GM18511 (cell line): Measurements from ENCODE around the gene PCBD2.
A peak's percentile ranks its signal among the peaks of the same experiment; 100 is the strongest.
"Not testable (repeated sequence)": the region's sequence is repeated elsewhere in the genome, so short reads cannot be mapped to it uniquely, and the experiment has no call there.

Source experiments
- ATAC-seq: cut with Tn5 transposase; IDR thresholded peaks from one replicate; pipeline ENCODE4 v1.9.1; 2021; ENCODE audit warnings: mild to moderate bottlenecking, moderate library complexity; ENCODE audit not compliant: unreplicated experiment

PCBD2 gene

DNA sequence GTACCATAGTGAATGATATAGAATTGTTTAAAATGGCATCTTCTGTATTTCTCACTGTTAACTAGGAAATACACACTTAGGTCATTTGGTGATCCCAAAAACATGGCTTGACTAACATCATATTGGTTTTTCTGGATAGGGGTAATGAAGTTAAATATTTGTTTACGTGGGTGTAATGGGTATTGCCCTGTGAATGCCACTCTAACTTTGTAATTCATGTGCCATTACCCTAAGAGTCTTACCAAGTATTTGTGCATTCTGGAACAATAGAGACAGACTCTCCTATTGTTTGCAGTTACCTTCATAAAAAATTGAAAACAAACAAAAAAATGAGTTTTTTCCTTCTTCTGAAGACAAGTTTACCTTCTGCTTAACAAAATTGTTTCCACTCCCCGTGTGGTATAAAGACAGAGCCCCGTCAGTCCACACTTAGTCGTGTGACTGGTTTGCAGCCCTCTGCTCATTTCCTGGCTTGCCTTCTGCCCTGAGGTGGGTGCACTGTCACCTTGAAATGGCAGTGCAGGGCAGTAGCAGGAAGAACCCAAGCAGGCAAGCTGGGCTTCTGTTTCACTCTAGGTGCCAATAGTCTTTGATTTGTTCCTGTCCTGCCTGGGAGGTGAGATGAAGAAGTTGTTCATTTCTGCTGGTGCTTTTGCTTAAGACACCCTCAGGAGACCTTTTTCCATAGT, 53.1 kb downstream of the PCBD2 start:
- ATAC-seq, result no peak

DNA sequence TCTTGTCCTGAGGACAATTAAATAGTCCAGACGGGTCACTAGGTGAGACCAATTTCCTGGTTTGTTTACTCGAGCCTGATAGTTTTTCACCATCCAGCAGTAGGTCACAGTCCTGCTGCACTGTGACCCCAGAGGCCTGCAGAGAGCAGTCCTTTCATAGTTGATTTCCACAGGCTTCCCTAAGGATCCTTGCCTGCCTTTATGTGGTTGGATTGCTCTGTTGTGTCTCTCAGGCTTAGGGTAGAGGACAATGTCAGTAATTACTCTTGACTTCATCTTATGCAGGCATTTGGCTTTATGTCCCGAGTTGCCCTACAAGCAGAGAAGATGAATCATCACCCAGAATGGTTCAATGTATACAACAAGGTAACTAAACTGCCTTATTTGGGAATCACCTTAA, 53.8 kb downstream of the PCBD2 start:
- ATAC-seq, result no peak

DNA sequence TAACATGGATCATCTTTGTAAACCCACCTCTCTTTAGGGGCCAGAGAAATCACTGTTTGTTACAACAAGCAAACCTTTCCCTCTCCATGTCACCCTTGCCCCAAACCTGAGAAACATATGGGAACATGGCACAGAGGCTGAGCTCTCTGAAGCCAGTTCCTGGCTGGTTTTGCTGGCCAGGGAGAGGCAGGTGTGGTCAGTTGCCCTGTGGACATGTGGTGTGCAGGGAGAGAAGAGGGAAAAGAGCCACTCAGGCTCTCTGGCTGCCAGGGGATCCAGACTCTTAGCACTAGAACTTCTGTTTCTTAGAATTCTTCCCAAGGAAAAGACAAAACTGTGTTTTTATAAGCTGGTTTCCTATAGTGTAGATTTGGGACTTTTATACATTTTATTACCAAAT, 58.2 kb downstream of the PCBD2 start:
- no peak for ATAC-seq

DNA sequence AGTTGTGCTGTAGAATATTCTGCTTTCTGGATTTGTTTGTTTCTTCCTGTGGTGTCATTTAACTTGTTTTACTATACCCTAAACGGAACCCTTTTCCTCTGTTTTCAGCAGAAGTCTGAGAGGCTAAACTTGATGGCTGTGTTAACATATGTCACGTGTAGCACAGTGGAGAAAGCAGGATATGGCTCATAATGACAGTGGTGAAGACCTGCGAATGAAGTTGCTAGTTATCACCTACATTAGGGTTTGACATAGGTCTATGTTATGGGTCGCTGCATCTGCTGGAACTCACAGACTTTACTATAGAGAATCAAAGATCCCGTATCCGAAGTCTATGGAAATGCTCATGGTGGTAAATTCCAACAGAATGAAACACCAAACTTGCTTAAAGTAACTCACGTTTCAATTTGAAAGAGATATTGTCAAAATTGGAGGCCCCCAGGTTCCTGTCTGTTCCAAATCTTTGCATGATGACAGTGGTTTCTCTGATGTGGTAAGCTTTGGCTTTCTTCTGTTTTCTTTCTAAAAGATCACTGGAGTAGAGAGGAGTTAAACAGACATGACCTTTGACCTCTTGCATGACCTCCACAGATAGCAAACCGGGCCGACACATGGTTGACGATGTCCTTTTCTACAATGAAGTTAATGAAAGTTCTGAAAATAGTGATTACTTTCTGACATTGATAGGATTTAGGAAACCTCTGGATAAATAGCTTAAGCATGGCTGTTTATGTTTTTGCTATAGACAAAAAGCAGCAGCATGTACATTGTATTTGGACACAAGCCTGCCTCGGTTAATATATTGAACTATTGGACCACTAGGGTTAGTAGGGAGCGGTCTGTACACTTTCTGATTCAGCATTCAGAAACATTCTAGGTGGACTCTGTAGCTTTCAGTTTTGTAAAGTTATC, 59.7 kb downstream of the PCBD2 start:
- ATAC-seq, result no peak

- ATAC-seq, result no peak
Observed at GRCh38 chr5:134965271-134965825, 60.4 kb downstream of the PCBD2 start.

- ATAC-seq, result no peak
Observed at GRCh38 chr5:134967607-134968006, 62.7 kb downstream of the PCBD2 start, which contains the start of gene CATSPER3. Gene CATSPER3, plus strand, starts transcription at chr5:134967907. Its CDS starts 85 bp downstream, at chr5:134967992.

DNA sequence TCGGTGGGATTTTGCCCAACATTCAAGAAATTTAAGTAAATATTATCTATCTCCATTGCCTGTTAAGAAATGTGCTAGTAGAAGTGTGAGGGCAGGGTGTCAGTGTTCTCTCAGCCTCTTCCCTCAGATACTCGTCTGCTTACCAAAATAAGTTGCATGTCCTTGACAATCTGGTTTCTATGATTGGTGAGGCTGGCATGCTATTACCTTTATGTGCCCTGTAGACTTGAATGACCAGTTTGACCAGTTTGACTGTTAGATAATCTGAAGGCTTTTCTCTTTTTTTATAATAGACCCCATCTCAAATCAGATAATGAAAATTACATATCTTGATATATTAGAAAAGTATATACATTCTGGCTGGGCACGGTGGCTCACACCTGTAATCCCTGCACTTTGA, 63.1 kb downstream of the PCBD2 start:
- ATAC-seq, result no peak

DNA sequence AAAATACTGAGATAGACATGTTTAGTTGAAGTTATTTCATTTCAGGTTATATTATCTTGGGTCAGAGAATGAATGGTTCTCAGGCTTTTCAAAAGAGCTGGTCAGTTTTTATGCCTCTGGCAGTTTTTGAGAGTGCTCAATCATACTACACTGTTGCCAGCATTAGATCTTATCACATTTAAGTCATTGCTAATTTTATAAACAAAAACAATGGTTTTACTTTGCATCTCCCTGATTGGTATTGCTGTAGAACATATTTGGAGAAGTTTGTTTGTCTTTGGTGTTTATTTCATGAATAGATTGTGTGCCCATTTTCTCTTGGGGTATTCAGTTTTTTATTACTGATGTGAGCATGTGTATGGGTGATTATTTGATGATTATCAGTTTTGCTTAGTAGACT, 64.2 kb downstream of the PCBD2 start:
- ATAC-seq, result no peak

DNA sequence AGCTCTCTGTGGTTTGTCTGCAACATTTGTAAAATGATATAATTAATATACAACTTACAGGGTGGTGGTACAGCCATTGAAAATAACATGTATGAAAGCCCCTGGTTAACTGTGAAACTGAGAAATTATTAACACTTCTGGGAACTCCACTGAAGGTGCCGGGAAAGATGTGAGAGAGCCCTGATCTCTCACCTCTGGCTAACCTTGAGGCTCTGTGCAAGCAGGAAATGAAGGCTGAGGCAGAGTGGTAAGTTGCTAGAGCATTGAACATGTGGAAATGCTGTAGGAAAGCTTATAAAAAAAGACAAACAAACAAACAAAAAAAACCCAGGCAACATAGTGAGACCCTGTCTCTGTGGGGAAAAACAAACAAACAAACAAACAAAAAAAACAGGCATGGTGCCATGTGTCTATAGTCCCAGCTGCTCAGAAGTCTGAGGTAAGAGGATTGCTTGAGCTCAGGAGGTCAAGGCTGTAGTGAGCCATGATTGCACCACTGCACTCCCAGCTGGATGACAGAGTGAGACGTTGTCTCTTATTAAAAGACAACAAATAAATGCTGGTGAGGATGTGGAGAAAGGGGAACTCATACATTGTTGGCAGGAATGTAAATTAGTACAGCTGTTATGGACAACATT, 70.3 kb downstream of the PCBD2 start:
- ATAC-seq, result peak; percentile 59

GRCh38 chr5:134975843-134976242, 70.9 kb downstream of the PCBD2 start:
- ATAC-seq, result no peak

- no peak for ATAC-seq
Observed at GRCh38 chr5:134976841-134977240, 71.9 kb downstream of the PCBD2 start.

GRCh38 chr5:134979416-134979815, 74.5 kb downstream of the PCBD2 start:
- no peak for ATAC-seq

DNA sequence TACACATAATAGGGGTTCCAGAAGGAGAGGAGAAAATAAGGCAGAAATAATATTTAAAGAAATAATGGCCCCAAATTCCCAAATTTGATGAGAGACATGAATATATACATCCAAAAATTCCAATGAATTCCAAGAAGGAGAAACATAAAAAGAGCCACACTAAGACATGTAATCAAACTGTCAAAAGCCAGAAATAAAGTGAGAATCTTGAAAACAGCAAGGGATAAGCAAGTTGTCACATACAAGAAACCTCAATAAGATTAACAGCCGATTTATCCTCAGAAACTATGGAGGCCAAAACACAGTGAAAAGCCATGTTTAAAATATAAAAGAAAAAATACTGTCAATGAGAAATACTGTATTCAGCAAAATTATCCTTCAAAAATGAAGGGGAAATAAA, 77.3 kb downstream of the PCBD2 start:
- ATAC-seq, result no peak

DNA sequence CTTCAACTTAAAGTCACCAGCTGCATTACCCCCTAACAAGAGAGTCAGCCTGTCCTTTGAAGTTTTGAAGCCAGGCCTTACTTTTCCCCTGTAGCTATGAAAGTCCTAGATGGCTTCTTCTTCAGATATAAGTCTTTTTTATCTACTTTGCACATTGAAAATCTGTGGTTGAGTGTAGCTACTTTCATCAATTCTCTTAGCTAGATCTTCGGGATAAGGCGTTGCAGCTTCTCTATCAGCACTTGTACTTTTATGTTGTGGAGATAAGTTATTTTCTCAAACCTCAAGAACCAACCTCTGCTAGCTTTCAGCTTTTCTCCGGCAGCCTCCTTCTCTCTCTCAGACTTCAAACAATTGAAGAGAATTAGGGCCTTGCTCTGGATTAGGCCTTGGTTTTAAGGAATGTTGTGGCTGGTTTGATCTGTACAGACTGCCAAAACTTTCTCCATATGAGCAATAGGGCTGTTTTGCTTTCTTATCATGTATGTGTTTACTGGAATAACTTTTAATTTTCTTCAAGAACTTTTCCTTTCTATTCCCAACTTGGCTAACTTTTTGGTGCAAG, 84.4 kb downstream of the PCBD2 start:
- ATAC-seq, result no peak

- ATAC-seq, result not testable (repeated sequence)
Observed at GRCh38 chr5:134990183-134990582, 85.3 kb downstream of the PCBD2 start.

DNA sequence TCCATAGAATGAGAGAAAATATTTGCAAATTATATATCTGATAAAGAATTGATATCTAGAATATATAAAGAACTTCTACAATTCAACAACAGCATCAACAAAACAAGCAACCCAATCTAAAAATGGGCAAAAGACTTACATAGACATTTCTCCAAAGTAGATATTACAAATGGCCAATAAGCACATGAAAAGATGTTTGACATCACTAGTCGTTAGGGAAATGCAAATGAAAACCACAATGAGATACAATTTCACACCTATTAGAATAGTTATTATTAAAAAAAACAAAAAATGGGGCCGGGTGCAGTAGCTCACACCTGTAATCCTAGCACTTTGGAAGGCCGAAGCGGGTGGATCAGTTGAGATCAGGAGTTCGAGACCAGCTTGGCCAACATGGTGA, 87.2 kb downstream of the PCBD2 start:
- ATAC-seq, result no peak

GRCh38 chr5:134993161-134993560, 88.2 kb downstream of the PCBD2 start:
- ATAC-seq, result no peak

GRCh38 chr5:134994560-134995156, 89.7 kb downstream of the PCBD2 start:
- no peak for ATAC-seq

- ATAC-seq, result no peak
Observed at GRCh38 chr5:134995850-134996402, 91.0 kb downstream of the PCBD2 start.

DNA sequence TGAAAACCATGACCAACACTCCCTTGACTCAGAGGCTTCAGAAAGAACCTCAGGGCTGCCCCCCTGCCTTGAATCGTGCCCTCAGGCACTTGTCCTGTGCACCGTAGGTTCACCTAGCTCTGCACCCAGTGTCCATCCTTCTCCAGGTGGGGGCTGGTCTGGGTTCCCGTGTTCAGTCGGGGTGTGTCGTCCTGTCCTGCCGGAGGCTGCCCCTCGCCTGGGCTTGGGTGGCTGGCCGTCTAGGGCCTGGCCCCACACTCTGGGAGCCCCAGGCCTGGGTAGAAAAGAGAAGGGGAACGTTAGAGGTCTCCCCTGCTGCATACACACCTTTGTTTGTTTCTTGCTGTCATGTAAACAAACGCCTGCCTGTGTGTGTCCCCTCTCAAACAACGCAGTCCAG, 92.1 kb downstream of the PCBD2 start:
- no peak for ATAC-seq
